Right lobe of liver (tissue), 4 donors: ENCODE results near the gene KARS1.

Source experiments
- CTCF ChIP-seq, 4 donors: fragments of 200-600 bp in 3 of 4; fragments of 450-650 bp in 1 of 4; IDR thresholded peaks; one replicate each; pipeline versions ENCODE4 v1.5.1 to v1.8.0; 2016 to 2022; ENCODE audit warnings: antibody characterized with exemption in 4 of 4, mild to moderate bottlenecking in 2 of 4
- POLR2A ChIP-seq: fragments of 450-650 bp; IDR thresholded peaks from one replicate; pipeline ENCODE4 v1.6.1; 2017; ENCODE audit warnings: antibody characterized with exemption, mild to moderate bottlenecking
- donor health status: DM: no; HTN: no; CAD: no.
- donor health status: DM: no; HTN: no; CAD: no.
- donor health status: DM: no; HTN: yes; CAD: no.

DNA sequence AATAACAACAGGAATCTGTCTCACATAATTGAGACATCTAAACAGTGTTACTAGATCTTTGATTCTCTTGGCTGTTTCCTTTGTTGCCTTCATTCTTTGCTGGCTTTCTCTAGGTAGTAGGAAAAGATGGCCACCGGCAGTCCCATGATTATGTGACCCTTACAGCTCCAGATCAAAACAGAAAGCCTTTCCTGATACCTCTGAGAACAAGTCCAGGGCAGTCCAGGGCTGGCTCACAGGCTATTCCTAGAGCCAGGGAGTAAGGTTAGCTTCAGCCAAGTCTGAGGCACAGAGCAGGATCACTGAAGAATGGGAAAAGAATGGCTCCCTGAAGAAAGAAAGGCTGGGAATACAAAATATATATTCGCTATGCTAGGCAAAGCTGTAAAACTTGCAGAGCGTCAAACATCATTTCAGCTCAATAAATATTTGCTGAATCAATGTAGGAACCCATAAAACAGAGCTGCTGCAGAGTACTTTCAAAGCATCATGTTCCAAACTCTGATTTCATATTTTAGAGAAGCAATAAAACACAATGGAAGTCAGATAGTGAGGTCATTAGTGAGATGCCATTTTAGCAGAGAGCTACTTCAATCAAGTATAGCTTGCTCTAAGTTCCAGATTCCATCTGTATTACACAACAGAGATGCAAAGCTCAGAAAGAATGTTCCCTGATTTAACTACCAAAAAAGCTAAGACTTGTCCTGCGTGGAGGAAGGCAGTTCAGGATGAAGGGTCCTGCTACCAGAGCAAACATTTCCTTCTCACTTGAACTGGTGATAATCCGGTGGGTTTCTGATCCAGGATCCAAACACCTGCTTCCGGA, 47.8 kb downstream of the KARS1 start:
- TF ChIP-seq POLR2A (no peak), CTCF (IDR thresholded peaks at IDR 0.05) (no peak)
